Raji (cell line): Measurements from ENCODE around the gene DNAJC3.

Experiments used
- POLR2A ChIP-seq: IDR thresholded peaks from 2 replicates; pipeline ENCODE4 v1.6.1; 2011; ENCODE audit warnings: low read depth, low read length, control low read depth; ENCODE audit not compliant: insufficient read depth

The DNAJC3 gene

DNA sequence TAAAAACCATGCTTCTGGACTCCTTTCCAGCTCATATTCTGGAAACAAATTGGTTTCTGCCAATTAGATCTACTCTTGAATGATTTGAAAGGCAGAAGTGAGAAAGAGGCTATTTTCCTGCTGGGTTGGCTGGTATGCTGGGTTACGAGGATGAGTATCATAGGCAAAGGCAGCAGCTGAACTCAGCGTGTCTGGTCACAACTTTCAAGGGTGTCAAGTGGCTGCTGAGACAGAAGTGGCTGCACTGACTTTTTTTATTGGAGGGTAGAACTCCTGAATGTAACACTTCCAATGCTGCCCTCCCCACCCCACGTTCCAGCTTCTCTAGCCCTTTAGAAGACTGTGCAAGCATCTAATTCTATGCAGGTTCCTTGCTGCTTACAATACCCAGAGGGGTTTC lies 24.1 kb upstream of the DNAJC3 start:
- no peak for TF ChIP-seq POLR2A

DNA sequence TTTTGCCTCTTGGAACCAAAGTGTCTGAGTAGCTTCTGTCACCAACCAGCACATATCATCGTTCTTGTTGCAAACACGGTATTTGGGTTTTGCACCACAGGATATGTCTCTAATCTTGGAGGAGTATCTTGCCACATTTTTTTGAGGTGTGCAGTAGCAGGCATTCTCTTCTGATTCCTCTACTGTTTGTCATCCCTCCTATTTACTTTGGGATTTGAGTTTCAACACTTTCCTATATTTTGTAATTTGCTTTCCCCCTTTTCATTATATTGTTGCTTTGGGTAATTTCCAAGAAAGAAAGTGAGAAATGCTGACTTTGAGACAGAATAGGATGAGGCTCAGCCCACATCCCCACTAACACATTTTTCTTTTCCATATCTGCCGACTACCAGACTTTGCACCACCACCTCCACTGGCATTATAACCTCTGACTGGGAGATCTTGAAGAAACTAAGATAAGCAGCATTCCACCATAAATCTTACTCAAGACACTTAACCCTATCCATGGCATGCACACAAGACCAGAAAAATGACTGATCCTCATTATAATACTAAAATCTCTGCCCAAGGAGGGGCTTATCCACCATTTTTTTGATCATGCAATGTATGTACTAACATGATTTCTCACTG lies 20.4 kb upstream of the DNAJC3 start:
- no peak for TF ChIP-seq POLR2A

DNA sequence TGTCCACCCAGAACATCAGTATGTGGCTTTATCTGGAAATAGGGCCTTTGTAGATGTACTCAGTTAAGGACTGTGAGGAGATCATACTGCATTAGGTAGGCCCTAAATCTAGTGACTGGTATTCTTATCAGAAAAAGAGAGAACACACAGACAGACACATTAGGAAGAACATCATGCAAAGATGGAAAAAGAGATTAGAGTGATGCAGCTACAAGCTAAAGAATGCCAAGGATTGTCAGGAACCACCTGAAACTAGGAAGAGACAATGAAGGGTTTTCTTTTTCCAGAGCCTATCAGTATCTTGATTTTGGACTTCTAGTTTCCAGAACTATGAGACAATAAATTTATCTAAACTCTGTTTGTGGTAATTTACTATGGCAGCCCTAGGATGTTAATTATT lies 17.4 kb upstream of the DNAJC3 start:
- TF ChIP-seq POLR2A = no peak

DNA sequence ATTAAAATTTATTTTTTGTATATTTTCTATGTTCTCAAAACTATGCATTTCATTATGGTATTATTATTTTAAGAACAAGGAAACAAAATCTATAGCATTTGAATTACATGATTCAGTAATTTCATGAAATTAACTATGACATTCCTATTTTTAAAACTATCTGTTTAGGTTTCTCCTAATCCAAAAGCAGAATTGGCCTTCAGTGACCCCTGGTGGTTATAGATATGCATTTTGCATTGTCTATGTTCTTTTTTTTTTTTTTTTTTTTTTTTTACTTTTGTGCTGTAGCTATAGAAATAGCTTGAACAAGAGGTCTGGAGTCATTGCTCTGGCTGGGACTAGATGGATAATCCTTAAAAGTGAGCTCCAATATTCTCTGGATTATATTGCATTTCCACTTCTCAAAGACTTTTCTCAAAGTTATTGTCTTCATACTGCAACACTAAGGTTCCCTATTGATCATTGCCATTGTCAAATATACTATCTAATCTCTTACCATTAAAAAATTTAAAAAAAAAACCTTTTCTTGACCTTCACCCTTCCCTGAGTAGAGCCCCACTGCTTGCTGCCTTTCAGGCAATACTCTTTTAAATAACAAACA lies 15.9 kb upstream of the DNAJC3 start:
- no peak for TF ChIP-seq POLR2A

DNA sequence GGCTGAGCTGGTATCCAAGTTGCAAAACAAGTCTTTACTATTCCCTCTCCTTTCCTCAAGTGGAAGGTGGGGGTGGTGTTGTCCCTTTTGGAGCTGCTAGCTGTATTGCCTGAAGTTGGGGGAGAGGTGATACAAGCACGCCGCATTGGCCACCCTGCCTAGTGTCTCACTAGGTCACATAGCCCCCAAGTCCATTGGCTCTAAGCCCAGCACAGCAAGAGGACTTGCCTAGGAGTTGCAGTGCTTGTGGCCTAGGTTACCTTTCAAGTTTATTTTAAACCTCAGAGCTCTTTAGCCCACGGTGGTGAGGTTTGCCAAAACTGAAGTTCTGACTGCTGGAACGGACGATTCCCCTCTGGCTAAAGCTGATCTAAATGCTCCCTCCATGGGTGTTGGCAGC lies 5.3 kb upstream of the DNAJC3 start:
- no peak for TF ChIP-seq POLR2A

DNA sequence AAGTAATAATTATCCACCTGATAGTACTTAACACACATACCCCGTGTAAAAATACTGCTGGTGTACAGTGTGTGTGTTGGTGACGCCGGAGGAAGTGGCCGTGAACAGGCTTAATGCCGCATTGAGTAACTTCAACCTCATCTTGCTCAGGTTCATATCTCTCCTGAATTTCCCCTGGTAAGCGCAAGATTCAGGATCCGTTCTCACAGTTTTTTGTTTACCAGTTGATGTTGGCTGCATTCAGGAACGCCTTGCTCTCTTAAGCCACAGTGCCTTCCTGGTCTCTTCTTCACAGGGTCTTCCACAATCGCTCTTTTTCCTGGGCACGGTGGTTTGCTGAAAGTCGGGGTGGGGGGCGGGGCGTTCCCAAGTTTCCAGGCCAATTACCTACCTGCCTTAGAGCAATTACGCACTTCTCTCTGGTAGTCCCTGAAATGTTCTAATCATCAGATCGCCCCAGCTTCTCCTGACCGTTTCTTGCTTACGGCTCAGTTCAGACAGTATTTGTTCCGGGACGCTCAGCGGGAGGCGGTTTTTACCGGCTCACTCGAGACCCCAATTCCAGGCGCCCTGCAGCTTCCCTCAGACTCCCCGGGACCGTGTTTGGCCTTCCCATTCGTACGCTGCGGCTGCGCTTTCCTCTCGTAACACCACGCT lies 706 bp upstream of the DNAJC3 start:
- TF ChIP-seq POLR2A = no peak

DNA sequence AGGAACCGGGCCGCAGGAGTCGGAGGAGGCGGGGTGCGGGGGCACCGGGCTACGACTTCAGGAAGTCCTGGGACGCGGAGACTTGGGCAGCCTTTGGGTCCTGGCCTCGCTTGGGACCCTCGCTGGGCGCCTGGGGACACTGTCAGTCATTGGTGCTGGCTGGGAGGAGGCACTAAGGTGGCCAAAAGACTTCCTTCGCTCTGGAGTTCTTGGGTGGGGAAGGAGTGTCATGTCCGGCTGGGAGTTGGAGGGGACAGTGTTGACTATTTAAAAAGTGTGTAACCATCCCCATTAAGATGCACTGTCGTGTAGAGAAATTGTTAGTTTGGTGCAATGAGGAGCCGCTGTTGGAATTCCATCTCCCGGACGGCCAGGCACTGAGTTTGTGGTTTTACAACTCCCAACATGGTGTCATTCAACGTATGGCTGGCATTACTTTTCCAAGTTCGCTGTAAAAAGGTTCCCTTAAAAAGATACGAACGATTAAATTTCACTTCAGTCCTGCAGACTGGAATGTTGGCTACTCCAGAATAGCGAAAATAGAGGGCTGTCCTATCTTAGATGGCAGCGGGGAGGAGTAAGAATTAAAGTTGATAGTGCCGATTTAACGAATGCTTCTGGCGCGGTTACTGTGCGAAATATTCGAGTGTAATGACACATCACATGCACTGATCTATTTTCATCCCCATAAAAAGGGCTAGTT lies 776 bp downstream of the DNAJC3 start:
- no peak for TF ChIP-seq POLR2A

DNA sequence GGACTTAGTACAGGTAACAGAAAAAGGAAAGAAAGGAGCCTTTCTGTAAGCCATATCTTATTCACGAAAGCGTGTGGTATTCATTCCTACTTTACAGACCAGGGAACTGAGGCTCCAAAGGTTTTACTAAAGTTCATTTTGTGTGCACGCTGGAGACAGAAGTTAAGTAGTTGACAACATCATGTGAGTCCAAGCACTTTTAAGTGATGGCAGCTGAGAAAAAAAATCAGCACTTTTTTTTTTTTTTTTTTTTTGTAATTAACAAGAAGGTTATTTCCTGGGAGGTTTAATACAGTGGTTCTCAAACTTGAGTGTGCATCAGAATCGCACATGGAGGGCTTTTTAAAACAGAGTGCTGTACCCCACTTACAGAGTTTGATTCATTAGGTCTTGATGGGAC lies 2.0 kb downstream of the DNAJC3 start:
- no peak for TF ChIP-seq POLR2A

DNA sequence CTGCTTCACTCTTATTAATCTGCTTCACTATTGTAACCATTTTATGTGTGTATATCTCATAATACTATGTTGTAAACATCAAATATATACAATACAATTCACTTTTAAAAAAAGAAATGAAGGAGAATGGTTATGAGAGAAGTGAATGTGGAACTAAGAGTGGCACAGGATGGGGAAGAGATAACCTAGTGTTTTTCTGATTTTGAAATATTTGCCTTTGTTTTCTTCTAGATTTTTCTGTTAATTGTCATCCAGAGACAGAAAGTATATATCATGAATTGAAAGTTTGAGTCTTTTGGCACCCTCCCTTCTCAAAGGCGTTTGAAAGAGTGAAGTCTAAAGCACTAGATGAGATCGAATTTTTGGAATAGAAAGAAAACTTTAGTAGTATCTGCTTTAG lies 2.8 kb downstream of the DNAJC3 start:
- no peak for TF ChIP-seq POLR2A

DNA sequence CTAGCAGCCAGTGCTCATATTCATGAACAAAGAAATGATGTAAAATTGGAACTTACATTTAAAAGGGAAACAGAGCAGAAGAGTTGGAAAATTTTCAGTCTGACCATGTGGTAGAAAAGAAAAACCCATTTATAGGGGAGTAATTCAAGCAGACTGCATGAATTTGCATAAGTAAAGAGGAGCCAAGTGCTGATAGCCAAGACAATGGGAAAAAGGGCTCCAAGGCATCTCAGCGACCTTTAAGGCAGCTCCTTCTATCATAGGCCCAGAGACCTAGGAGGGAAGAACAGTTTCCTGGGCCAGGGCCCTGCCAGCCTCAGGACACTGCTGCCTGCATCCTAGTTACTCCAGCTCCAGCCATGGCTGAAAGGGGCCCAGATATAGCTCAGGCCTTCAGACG lies 7.5 kb downstream of the DNAJC3 start:
- TF ChIP-seq POLR2A = no peak

DNA sequence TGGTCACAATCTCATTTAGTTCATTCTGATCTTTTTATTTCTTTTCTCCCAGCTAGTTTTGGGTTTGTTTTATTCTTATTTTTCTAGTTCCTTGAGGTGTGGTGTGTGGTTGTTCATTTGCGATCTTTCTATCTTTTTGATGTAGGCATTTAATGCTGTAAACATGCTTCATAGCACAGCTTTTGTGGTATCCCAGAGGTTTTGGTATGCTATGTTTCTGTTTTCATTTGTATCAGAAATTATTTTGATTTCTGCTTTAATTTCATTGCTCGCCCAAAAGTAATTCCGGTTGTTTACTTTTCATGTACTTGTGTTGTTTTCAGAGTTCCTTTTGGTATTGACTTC lies 12.6 kb downstream of the DNAJC3 start:
- no peak for TF ChIP-seq POLR2A

DNA sequence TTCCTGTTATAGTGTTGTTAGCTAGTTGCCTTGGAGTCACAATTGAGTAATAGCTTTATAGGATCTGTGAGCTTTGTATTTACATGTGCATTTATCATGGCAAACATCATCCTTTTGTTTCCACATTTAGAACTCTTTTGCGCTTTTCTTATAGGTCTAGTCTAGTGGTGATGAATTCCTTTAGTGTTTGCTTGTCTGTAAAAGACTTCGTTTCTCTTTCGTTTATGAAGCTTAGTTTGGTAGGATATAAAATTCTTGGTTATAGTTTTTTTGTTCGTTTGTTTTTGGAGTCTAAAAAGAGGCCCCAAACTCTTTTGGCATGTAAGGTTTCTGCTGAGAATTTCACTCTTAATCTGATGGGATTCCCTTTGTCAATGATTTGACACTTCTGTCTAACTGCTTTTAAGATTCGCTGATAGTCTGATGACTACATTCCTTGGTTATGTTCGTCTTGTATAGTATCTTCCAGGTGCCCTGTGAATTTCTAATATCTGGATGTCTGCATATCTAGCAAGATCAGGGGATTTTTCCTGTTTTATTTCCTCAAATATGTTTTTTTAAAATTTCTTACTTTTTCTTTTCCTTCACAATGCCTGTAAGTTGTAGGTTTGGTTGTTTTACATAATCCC lies 20.2 kb downstream of the DNAJC3 start:
- no peak for TF ChIP-seq POLR2A

DNA sequence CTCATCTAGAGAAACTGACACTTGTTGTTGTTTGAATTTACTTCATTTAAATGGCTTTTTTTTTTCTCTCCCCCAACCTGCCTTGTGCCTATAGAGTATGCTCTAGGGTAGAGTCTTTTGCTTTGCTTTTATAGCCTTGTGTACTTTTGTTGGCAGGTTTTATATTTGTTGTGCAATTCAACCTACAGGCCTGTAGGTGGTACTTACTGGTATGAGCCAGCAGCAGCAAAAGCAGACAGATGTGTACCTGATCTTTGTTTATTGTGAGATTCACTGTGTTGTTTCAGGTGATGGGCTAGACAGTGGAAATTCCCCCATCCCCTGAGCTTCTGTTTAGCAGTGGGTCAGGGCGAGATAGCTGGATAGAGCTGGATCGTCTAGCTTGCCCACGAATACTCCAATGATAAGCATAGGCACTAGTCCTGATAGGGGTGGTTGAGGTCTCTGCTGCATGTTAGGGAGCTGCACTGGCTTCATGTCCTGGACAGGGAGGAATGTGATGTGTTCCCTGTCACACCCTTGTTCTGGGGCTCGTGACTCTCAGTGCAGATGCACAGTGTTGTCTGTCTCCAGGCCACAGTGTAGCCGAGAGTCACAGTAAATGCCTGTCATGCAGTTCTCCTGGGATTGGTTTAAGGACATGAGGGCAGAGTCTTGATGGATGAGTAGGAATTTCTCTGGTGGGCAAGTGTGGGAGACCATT lies 21.3 kb downstream of the DNAJC3 start:
- TF ChIP-seq POLR2A = no peak

DNA sequence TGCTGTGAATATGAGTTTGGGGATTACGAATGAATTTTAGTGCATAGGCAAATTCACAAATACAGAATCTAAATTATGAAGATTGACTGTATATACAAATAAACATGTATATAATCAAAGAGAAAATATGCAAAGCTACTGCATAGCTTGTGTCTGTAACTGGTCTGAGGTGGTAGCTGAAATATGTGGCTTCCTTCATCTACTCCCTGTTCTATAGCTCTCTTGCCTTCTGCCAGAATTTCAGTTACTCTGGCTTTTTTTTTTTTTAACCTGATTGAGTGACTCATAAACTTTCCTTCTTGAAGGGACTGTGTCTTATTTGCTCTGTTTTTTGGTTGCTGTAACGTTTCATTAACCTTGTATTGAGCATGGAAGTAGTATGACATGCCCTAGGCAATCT lies 26.6 kb downstream of the DNAJC3 start:
- no peak for TF ChIP-seq POLR2A

DNA sequence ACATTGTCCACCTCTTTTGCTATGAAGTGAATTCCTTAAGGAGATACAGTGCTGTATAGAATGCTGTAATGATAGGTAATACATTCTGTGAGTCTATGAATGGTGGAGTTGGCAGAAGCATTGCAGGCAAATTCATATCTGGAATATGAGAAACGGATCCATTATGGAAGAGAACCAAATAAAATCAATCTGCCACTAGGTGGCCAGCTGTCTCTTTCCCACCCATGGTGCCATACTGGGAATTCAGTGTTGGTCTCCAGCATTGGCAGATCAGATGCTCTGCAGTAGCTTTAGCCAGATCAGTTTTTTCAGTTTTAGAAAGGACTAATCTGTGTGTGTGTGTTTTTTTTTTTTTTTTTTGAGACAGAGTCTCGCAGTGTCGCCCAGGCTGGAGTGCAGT lies 27.6 kb downstream of the DNAJC3 start:
- TF ChIP-seq POLR2A = no peak

DNA sequence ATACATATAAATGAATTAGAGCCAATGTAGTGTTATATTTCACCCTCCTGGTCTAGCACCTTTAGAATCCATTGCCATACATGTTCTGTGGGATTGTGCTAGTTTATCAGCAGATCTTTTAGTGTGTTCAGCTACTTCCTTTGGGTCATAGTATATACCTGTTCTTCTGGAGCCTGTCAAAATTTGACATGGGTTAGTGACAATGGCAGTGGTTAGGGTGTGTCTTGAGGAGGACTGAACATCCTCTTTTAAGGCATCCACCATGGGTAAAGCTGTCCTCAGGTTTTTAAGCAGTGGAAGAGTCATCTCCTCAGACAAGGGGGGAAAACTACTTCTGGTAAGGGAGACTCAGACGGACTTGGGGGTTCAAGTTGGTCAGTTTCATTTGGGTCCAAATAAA lies 29.4 kb downstream of the DNAJC3 start:
- TF ChIP-seq POLR2A = no peak

DNA sequence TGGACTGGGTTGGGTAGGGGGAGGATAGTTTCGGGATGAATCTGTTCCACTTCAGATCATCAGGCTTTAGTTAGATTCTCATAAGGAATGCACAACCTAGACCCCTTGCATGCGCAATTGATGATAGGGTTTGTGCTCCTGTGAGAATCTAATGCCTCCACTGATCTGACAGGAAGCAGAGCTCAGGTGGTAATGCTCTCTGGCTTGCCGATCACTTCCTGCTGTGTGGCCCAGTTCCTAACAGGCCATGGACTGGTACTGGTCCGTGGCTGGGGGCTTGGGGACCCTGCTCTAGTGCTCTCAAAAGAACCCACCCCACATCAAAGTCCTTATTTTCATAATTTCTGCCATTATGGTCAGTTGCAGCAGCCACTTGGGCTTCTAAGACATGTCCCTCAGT lies 30.1 kb downstream of the DNAJC3 start:
- TF ChIP-seq POLR2A = no peak
